ENCODE measurements around the gene ITPR1. TPM values are rescaled to one million over a fixed set of nuclear protein-coding genes. Genes with fewer than 3 reads are reported as not detected.

The ITPR1 gene
- total RNA-seq, 1 experiment from 2014 or later, result 48.5 TPM

DNA sequence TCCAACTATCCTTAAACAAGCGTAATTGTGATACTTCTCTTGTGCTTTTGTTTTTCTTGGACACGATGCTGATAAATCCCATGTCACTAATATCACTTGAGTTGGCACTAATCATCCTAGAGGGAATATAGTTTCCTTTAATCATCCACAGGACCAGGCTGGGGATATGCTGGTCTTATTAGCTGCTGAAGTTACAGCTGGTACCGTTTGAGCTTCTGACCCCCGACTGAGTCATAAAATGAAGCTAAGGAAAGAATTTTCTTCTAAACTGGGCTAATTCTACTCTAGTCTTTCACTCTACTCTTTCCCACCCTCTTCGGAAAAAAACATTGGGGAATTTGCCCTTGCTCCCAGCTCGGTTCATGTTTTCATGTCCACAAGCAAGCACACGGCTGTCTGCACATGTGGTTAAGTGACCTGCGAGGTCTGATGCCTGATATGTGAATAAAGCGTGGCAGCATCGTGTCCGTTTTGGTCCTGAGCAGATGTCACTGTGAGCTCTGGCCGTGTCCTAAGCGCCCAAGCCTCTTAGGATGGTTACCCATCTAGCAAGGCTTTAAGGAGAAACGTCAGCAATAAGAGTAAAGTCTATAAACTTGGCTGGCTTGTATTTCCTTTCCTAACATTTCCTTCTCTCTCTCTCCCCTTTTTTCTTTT, 223.7 kb downstream of the ITPR1 start:
- Histone ChIP-seq H3K9me2 (replicated peaks; ENCODE audit: low read length) (no peaks in the 10 kb centered on the region), H2AFZ (ENCODE audit: low read length) (no peak overlapping the region), H3K4me3 (ENCODE audit: low read length) (no peak overlapping the region), H3K4me2 (ENCODE audit: low read length) (peak overlapping the region; percentile 23), H3K9ac (ENCODE audit: low read length) (no peak overlapping the region), H3K36me3 (ENCODE audit: low read depth, low read length) (no peaks in the 10 kb centered on the region), H4K20me1 (ENCODE audit: low read length) (no peaks in the 10 kb centered on the region), H3K27ac (ENCODE audit: low read length) (peak overlapping the region; percentile 28), H3K4me1 (ENCODE audit: insufficient read depth, low read length) (peaks cover 33% of the 10 kb centered on the region), H3K79me2 (ENCODE audit: low read length) (no peaks in the 10 kb centered on the region), H3F3A (ENCODE audit: low read length, unreplicated experiment) (no peaks in the 10 kb centered on the region), H3K27me3 (ENCODE audit: low read length) (no peaks in the 10 kb centered on the region), H3K9me3 (ENCODE audit: low read length) (no peaks in the 10 kb centered on the region)
- intact Hi-C loops (cut with micrococcal nuclease), result loop anchor here (1.0 kb wide), 4 partner anchors 21 to 309 kb away; no protein-coding TSS in a partner anchor
- DNase-seq, result peak; percentile 4
- POLR2A ChIA-PET (ENCODE audit: unreplicated experiment), result interaction anchor here (0.6 to 1.2 kb wide), 3 partner anchors 22 to 262 kb away, joined by 6 to 15 read pairs (median 7); partner anchors contain the start of gene BHLHE40
- ATAC-seq, result peak; percentile 15; the same call in 1 of the 2 replicates
- TF ChIP-seq EZH2phosphoT487 (IDR thresholded peaks at IDR 0.05; ENCODE audit: borderline replicate concordance, low read length), result no peak
- no peak for TF ChIP-seq CTCF (conservative IDR thresholded peaks at IDR 0.05; ENCODE audit: low read depth, low read length)
- no peak for TF ChIP-seq EZH2 (IDR thresholded peaks at IDR 0.05; ENCODE audit: low read length, unreplicated experiment)
- no TSS peak for BruUV-seq (replicated peaks)
- CTCF ChIA-PET, result interaction anchor here (1.6 to 1.7 kb wide), 3 partner anchors 305 to 341 kb away, joined by 5 to 7 read pairs (median 6); no protein-coding TSS in a partner anchor

DNA sequence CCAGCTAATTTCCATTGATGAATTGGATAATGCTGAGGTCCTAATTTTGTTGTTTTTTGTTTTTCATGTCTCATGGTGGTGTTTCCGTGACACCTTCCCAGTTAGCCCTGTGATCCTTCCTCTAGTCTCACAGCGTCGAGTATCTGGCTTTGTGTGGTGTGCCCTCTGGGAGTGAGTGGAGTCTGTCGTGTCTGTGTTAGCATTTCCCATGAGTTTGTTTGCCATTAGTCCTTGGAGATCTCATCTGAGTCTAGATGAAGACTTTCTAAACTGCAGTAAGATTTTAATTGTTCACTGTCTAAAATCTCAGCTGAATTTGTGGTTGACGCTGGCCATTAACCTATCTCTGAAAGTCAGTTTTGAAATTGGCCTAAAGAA, 224.2 kb downstream of the ITPR1 start:
- Histone ChIP-seq H3F3A (ENCODE audit: low read length, unreplicated experiment) (no peaks in the 10 kb centered on the region), H4K20me1 (ENCODE audit: low read length) (no peaks in the 10 kb centered on the region), H3K4me1 (ENCODE audit: insufficient read depth, low read length) (peaks cover 33% of the 10 kb centered on the region), H3K4me3 (ENCODE audit: low read length) (no peak overlapping the region), H3K27ac (ENCODE audit: low read length) (no peak overlapping the region), H3K9ac (ENCODE audit: low read length) (no peak overlapping the region), H3K27me3 (ENCODE audit: low read length) (no peaks in the 10 kb centered on the region), H3K36me3 (ENCODE audit: low read depth, low read length) (no peaks in the 10 kb centered on the region), H3K4me2 (ENCODE audit: low read length) (no peak overlapping the region), H3K9me2 (replicated peaks; ENCODE audit: low read length) (no peaks in the 10 kb centered on the region), H2AFZ (ENCODE audit: low read length) (no peak overlapping the region), H3K79me2 (ENCODE audit: low read length) (no peaks in the 10 kb centered on the region), H3K9me3 (ENCODE audit: low read length) (no peaks in the 10 kb centered on the region)
- no TSS peak for BruUV-seq (replicated peaks)
- TF ChIP-seq EZH2 (IDR thresholded peaks at IDR 0.05; ENCODE audit: low read length, unreplicated experiment) (no peak), CTCF (conservative IDR thresholded peaks at IDR 0.05; ENCODE audit: low read depth, low read length) (no peak), EZH2phosphoT487 (IDR thresholded peaks at IDR 0.05; ENCODE audit: borderline replicate concordance, low read length) (no peak)
- DNase-seq (no peak), ATAC-seq (no peak)
- intact Hi-C loops (cut with micrococcal nuclease), result no loop called here
- CTCF ChIA-PET, result interaction anchor here (1.6 to 1.7 kb wide), 3 partner anchors 304 to 340 kb away, joined by 5 to 7 read pairs (median 6); no protein-coding TSS in a partner anchor
- POLR2A ChIA-PET (ENCODE audit: unreplicated experiment), result interaction anchor here (0.6 kb wide), 1 partner anchor 33 kb away, joined by 7 read pairs; no protein-coding TSS in a partner anchor

DNA sequence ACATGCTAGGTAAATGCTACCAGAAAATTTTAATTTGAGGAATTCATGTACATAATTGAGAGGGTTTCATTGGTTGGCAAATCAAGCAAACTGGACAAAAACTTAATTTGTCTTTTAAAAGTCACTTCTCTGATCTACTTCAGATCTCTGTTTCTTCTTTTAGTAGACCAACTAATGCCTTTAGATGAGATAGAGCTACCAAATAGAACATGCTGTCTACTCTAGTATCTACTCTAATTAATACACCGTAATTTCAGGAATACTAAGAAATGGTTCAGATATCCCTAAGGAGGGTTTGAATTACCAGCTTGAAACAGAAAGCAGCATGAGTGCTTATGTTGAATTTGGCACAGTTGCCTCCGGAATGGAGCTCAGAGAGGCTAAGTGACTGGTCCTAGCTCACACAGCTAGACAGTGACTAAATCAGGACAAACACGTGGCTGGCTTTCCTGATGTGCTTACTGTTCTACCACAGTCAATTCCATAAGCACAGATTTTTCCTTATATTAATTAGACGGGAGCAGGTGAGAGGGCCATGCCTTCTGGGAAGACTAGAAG, 225.1 kb downstream of the ITPR1 start:
- no peak overlapping the region for H2AFZ ChIP-seq (ENCODE audit: low read length)
- intact Hi-C loops (cut with micrococcal nuclease), result no loop called here
- H3K9me2 ChIP-seq (replicated peaks; ENCODE audit: low read length), result no peaks in the 10 kb centered on the region
- H3K27me3 ChIP-seq (ENCODE audit: low read length), result no peaks in the 10 kb centered on the region
- H3K27ac ChIP-seq (ENCODE audit: low read length), result no peak overlapping the region
- H3K4me1 ChIP-seq (ENCODE audit: insufficient read depth, low read length), result peaks cover 36% of the 10 kb centered on the region
- H3K9me3 ChIP-seq (ENCODE audit: low read length), result no peaks in the 10 kb centered on the region
- DNase-seq (no peak), ATAC-seq (no peak)
- ChIA-PET CTCF (no interaction called here), POLR2A (ENCODE audit: unreplicated experiment) (interaction anchor here (0.5 kb wide), 1 partner anchor 308 kb away, joined by 13 read pairs; no protein-coding TSS in a partner anchor)
- no peak overlapping the region for H3K4me3 ChIP-seq (ENCODE audit: low read length)
- H3K36me3 ChIP-seq (ENCODE audit: low read depth, low read length), result no peaks in the 10 kb centered on the region
- no peak overlapping the region for H3K4me2 ChIP-seq (ENCODE audit: low read length)
- no TSS peak for BruUV-seq (replicated peaks)
- H3K79me2 ChIP-seq (ENCODE audit: low read length), result no peaks in the 10 kb centered on the region
- H3F3A ChIP-seq (ENCODE audit: low read length, unreplicated experiment), result no peaks in the 10 kb centered on the region
- TF ChIP-seq CTCF (conservative IDR thresholded peaks at IDR 0.05; ENCODE audit: low read depth, low read length) (no peak), EZH2phosphoT487 (IDR thresholded peaks at IDR 0.05; ENCODE audit: borderline replicate concordance, low read length) (no peak), EZH2 (IDR thresholded peaks at IDR 0.05; ENCODE audit: low read length, unreplicated experiment) (no peak)
- H4K20me1 ChIP-seq (ENCODE audit: low read length), result no peaks in the 10 kb centered on the region
- H3K9ac ChIP-seq (ENCODE audit: low read length), result no peak overlapping the region
